Endothelial cell of umbilical vein (primary cell): Measurements from ENCODE around the gene TXNRD1. TPM values are rescaled to one million over a fixed set of nuclear protein-coding genes. Genes with fewer than 3 reads are reported as not detected.
"Not testable (repeated sequence)": the region's sequence is repeated elsewhere in the genome, so short reads cannot be mapped to it uniquely, and the experiment has no call there.

Source experiments
- BruUV-seq: library from RNA; stranded (reverse); fragments of 400-500 nt; replicated peaks from 2 replicates; lab custom pipeline; 2021; lab: Mats Ljungman, UMichigan
- CTCF ChIA-PET: fragments of 300-600, 350-600 bp; sonication (Branson Sonifier 250); formaldehyde crosslinking; loops from one replicate; lab custom pipeline; 2021; ENCODE audit warnings: antibody characterized with exemption, inconsistent platforms; lab: Charles Lee
- POLR2A ChIA-PET: fragments of 300-600, 350-600 bp; sonication (Branson Sonifier 250); formaldehyde crosslinking; loops from one replicate; lab custom pipeline; 2021; ENCODE audit warnings: antibody characterized with exemption, inconsistent platforms; lab: Charles Lee
- DNase-seq: peaks from one replicate; pipeline ENCODE4 v3.0.0-alpha.2; 2011; ENCODE audit warnings: low read depth, low spot score
- FAIRE-seq: peaks from 2 replicates; lab custom pipeline; 2011; peaks lifted over from hg19 to GRCh38; lab: Jason Lieb, UNC
- H2AFZ ChIP-seq: 2 replicates; pipeline ENCODE4 v1.6.0; 2012; ENCODE audit warnings: low read depth, low read length, control low read depth, inconsistent platforms
- H3K27ac ChIP-seq: 2 replicates; pipeline ENCODE4 v1.5.1; 2011; ENCODE audit warnings: low read depth, mild to moderate bottlenecking, control low read depth, low read length, moderate library complexity; ENCODE audit not compliant: insufficient read depth
- H3K27me3 ChIP-seq, 2 experiments: 2 replicates each; pipeline versions ENCODE4 v1.6.0 to v1.6.1; 2011; ENCODE audit warnings: low read length in 2 of 2, mixed read lengths in 1 of 2; ENCODE audit not compliant: control insufficient read depth in 2 of 2, insufficient read depth in 2 of 2
- H3K36me3 ChIP-seq, 2 experiments: 2 replicates in 1 of 2; 3 replicates in 1 of 2; pipeline ENCODE4 v1.5.1; 2011; ENCODE audit warnings: low read length in 2 of 2, mild to moderate bottlenecking in 1 of 2, moderate library complexity in 1 of 2; ENCODE audit not compliant: control insufficient read depth in 2 of 2, insufficient read depth in 2 of 2; ENCODE audit errors: extremely low read depth in 1 of 2
- H3K4me1 ChIP-seq: 3 replicates; pipeline ENCODE4 v1.5.1; 2011; ENCODE audit warnings: mild to moderate bottlenecking, low read length; ENCODE audit not compliant: control insufficient read depth, insufficient read depth; ENCODE audit errors: extremely low read depth
- H3K4me2 ChIP-seq: 2 replicates; pipeline ENCODE4 v1.6.1; 2011; ENCODE audit warnings: low read length, control low read depth, mixed read lengths; ENCODE audit not compliant: insufficient read depth
- H3K4me3 ChIP-seq, 3 experiments: fragments of 200-600 bp in 1 of 3; sonication (generic), shearing (Covaris generic) in 1 of 3; replicated peaks in 1 of 3; 2 replicates each; pipeline ENCODE4 v1.5.1; 2011 to 2016; ENCODE audit warnings: control low read depth in 3 of 3, low read length in 3 of 3, mild to moderate bottlenecking in 2 of 3, inconsistent platforms in 1 of 3, low read depth in 1 of 3, moderate library complexity in 1 of 3; ENCODE audit not compliant: insufficient read depth in 1 of 3
- H3K79me2 ChIP-seq: 2 replicates; pipeline ENCODE4 v1.6.0; 2012; ENCODE audit warnings: low read length, inconsistent platforms; ENCODE audit not compliant: control insufficient read depth, insufficient read depth
- H3K9ac ChIP-seq: replicated peaks from 2 replicates; pipeline ENCODE3; 2011; ENCODE audit warnings: low read length, control low read depth; ENCODE audit not compliant: insufficient read depth; ENCODE audit errors: extremely low read depth
- H3K9me1 ChIP-seq: replicated peaks from 3 replicates; pipeline ENCODE4 v1.6.0; 2011; ENCODE audit warnings: mild to moderate bottlenecking, low read length; ENCODE audit not compliant: control insufficient read depth, insufficient read depth; ENCODE audit errors: extremely low read depth
- H3K9me3 ChIP-seq: replicated peaks from 2 replicates; pipeline ENCODE4 v1.5.1; 2012; ENCODE audit warnings: low read length, inconsistent platforms; ENCODE audit not compliant: control insufficient read depth, insufficient read depth
- H4K20me1 ChIP-seq: replicated peaks from 2 replicates; pipeline ENCODE3; 2011; ENCODE audit warnings: mild to moderate bottlenecking, low read length; ENCODE audit not compliant: control insufficient read depth, insufficient read depth; ENCODE audit errors: extremely low read depth
- CTCF ChIP-seq, 2 donors: IDR thresholded peaks; 1 replicate in 1 of 2; 2 replicates in 1 of 2; pipeline ENCODE4 v1.5.1; 2011; ENCODE audit warnings: low read length in 2 of 2, mild to moderate bottlenecking in 2 of 2, moderate library complexity in 2 of 2, control low read depth in 1 of 2, inconsistent platforms in 1 of 2, low read depth in 1 of 2; ENCODE audit not compliant: insufficient read depth in 1 of 2; ENCODE audit errors: extremely low read depth in 1 of 2
- dilution Hi-C: fragments of 300-500 bp; cut with MboI; formaldehyde crosslinking; loops from one replicate; pipeline ENCODE4 v1.15.0; 2019; ENCODE audit warnings: low sequenced_read_pairs; ENCODE audit not compliant: extremely low pct_ligation_motif_present
- intact Hi-C: fragments of 100-400 bp; cut with micrococcal nuclease; formaldehyde crosslinking; loops from one replicate; pipeline ENCODE4 v1.10.0; 2022
- polyA plus RNA-seq, 4 experiments: library from polyadenylated mRNA; depleted of rRNA in 3 of 4; stranded (reverse) in 3 of 4; unstranded in 1 of 4; fragments of >200 nt; gene quantifications; 2 replicates each; pipeline versions ENCODE4 v1.2.1 to v1.2.3, GENCODE V29; 2011 to 2012; ENCODE audit warnings: missing spikeins in 1 of 4
- total RNA-seq: library from RNA; stranded (reverse); gene quantifications from 2 replicates; pipeline ENCODE4 v1.2.3, GENCODE V29; 2021

Gene TXNRD1
- total and polyA plus RNA-seq, 2 donors (not counting 3 experiments of a cell fraction or from before 2014, with no cell fraction given) = 309 to 566 TPM

- H2AFZ ChIP-seq, H3K9ac ChIP-seq, H3K27ac ChIP-seq, dilution Hi-C loops, H3K27me3 ChIP-seq, H3K9me3 ChIP-seq, FAIRE-seq, H3K9me1 ChIP-seq, BruUV-seq, DNase-seq: not testable (repeated sequence)
- intact Hi-C loops = loop anchor here (1.0 kb wide), 1 partner anchor 79 kb away; the partner anchor contains the start of gene TXNRD1
- ChIA-PET CTCF (interaction anchor here (1.4 to 1.9 kb wide), 2 partner anchors 74 to 78 kb away, joined by 9 to 13 read pairs; partner anchors contain the start of gene TXNRD1), POLR2A (interaction anchor here (1.5 to 15.5 kb wide), 3 partner anchors 7 to 76 kb away, joined by 4 to 222 read pairs (median 21); partner anchors contain the start of genes EID3 and TXNRD1)
- H3K4me2 ChIP-seq = peak overlapping the region; percentile 48
- TF ChIP-seq CTCF (IDR thresholded peaks at IDR 0.05; ENCODE audit: extremely low read depth in 1 of 2, insufficient read depth in 1 of 2, low read depth in 1 of 2, low read length in 2 of 2) = peak; percentile 7 to 38
- peaks cover 12 to 38% of the 10 kb centered on the region in 2 experiments for H3K36me3 ChIP-seq
- H3K4me1 ChIP-seq = peaks cover 61% of the 10 kb centered on the region
- H3K4me3 ChIP-seq = peak overlapping the region in 1 of 3 experiments; percentile 8
- H4K20me1 ChIP-seq = peaks cover 23% of the 10 kb centered on the region
- H3K79me2 ChIP-seq = peaks cover 94% of the 10 kb centered on the region
These were observed 78.7 kb downstream of the TXNRD1 start for GRCh38 chr12:104294158-104294859.
